B cell (primary cell): ENCODE measurements around the gene AIG1. TPM values are rescaled to one million over a fixed set of nuclear protein-coding genes. Genes with fewer than 3 reads are reported as not detected.

Experiments used
- ATAC-seq: fragments of 200-7000 bp; cut with Tn5 transposase; one replicate; pipeline ENCODE4 v1.10.0; 2021; ENCODE audit warnings: low read depth, mild to moderate bottlenecking, moderate number of reproducible peaks, moderate library complexity
- CTCF ChIA-PET: fragments of 350-600 bp; sonication (Branson Sonifier 250); formaldehyde crosslinking; loops from one replicate; lab custom pipeline; 2021; ENCODE audit warnings: antibody characterized with exemption, inconsistent platforms; lab: Charles Lee
- POLR2A ChIA-PET: fragments of 350-600 bp; sonication (Branson Sonifier 250); formaldehyde crosslinking; loops from one replicate; lab custom pipeline; 2021; ENCODE audit warnings: antibody characterized with exemption; lab: Charles Lee
- DNase-seq: peaks from one replicate; pipeline ENCODE4 v3.0.0; 2013
- H2AFZ ChIP-seq: 2 replicates; pipeline ENCODE4 v1.6.1; 2012; ENCODE audit warnings: mild to moderate bottlenecking, low read depth, low read length; ENCODE audit not compliant: insufficient read depth, poor library complexity, severe bottlenecking
- H3K27ac ChIP-seq, 2 donors: 1 replicate in 1 of 2; 2 replicates in 1 of 2; pipeline ENCODE4 v1.5.1; 2012 to 2013; ENCODE audit warnings: low read length in 2 of 2, mild to moderate bottlenecking in 2 of 2, moderate library complexity in 1 of 2
- H3K27me3 ChIP-seq, 4 experiments: fragments of 200-600 bp in 1 of 4; sonication (generic) in 1 of 4; replicated peaks in 1 of 4; 1 replicate in 2 of 4; 2 replicates in 2 of 4; pipeline versions ENCODE4 v1.6.1 to v1.7.0; 2013 to 2016; ENCODE audit warnings: low read length in 3 of 4, mild to moderate bottlenecking in 2 of 4, mixed read lengths in 1 of 4, moderate library complexity in 1 of 4; ENCODE audit not compliant: insufficient read depth in 4 of 4, control insufficient read depth in 3 of 4; ENCODE audit errors: control extremely low read depth in 1 of 4
- H3K36me3 ChIP-seq, 2 experiments: replicated peaks in 1 of 2; 1 replicate in 1 of 2; 2 replicates in 1 of 2; pipeline versions ENCODE4 v1.6.1 to v1.7.1; 2013; ENCODE audit warnings: low read length in 1 of 2; ENCODE audit not compliant: insufficient read depth in 2 of 2, control insufficient read depth in 1 of 2; ENCODE audit errors: control extremely low read depth in 1 of 2, extremely low read depth in 1 of 2
- H3K4me1 ChIP-seq, 2 donors: fragments of 200-600 bp in 1 of 2; sonication (generic) in 1 of 2; 1 replicate in 1 of 2; 2 replicates in 1 of 2; pipeline versions ENCODE4 v1.5.1 to v1.6.1; 2013 to 2017; ENCODE audit warnings: low read length in 2 of 2; ENCODE audit not compliant: control insufficient read depth in 2 of 2, insufficient read depth in 2 of 2
- H3K4me2 ChIP-seq: replicated peaks from 2 replicates; pipeline ENCODE3; 2012; ENCODE audit warnings: mild to moderate bottlenecking, low read depth, low read length; ENCODE audit not compliant: poor library complexity, severe bottlenecking
- H3K4me3 ChIP-seq, 5 experiments: fragments of 200-600 bp in 1 of 5; sonication (generic) in 1 of 5; 1 replicate in 3 of 5; 2 replicates in 2 of 5; pipeline versions ENCODE4 v1.5.1 to v1.7.0; 2011 to 2016; ENCODE audit warnings: low read length in 4 of 5, mild to moderate bottlenecking in 4 of 5, low read depth in 2 of 5, control low read depth in 1 of 5, moderate library complexity in 1 of 5; ENCODE audit not compliant: insufficient read depth in 1 of 5; ENCODE audit errors: control extremely low read depth in 1 of 5, extremely low read depth in 1 of 5
- H3K79me2 ChIP-seq: fragments of 200-600 bp; sonication (generic); one replicate; pipeline ENCODE4 v1.6.0; 2016; ENCODE audit warnings: low read length; ENCODE audit not compliant: control insufficient read depth, insufficient read depth
- H3K9ac ChIP-seq: fragments of 200-600 bp; sonication (generic); 2 replicates; pipeline ENCODE4 v1.6.1; 2017; ENCODE audit warnings: mild to moderate bottlenecking, low read length, moderate library complexity
- H3K9me3 ChIP-seq, 3 donors: one replicate each; pipeline versions ENCODE4 v1.6.1 to v1.7.1; 2013; ENCODE audit warnings: low read length in 2 of 3; ENCODE audit not compliant: control insufficient read depth in 2 of 3, insufficient read depth in 1 of 3; ENCODE audit errors: control extremely low read depth in 1 of 3
- H4K20me1 ChIP-seq: 2 replicates; pipeline ENCODE4 v1.6.0; 2012; ENCODE audit warnings: mild to moderate bottlenecking, low read length; ENCODE audit not compliant: insufficient read depth, control insufficient read depth, poor library complexity, severe bottlenecking
- H3K27ac Mint-ChIP-seq: one replicate; pipeline ENCODE4 v1.8.0; 2021; ENCODE audit warnings: mixed read lengths
- H3K27me3 Mint-ChIP-seq: one replicate; pipeline ENCODE4 v1.8.0; 2021; ENCODE audit warnings: mixed read lengths
- H3K4me1 Mint-ChIP-seq: one replicate; pipeline ENCODE4 v1.8.0; 2021; ENCODE audit warnings: mixed read lengths
- H3K4me3 Mint-ChIP-seq: one replicate; pipeline ENCODE4 v1.8.0; 2021; ENCODE audit warnings: mixed read lengths
- H3K9me3 Mint-ChIP-seq: one replicate; pipeline ENCODE4 v1.8.0; 2022; ENCODE audit warnings: mixed read lengths; ENCODE audit not compliant: insufficient read depth
- CTCF ChIP-seq: fragments of 200-600 bp; IDR thresholded peaks from one replicate; pipeline ENCODE4 v1.8.0; 2022; ENCODE audit warnings: antibody characterized with exemption, mild to moderate bottlenecking
- EZH2 ChIP-seq: IDR thresholded peaks from 2 replicates; pipeline ENCODE4 v1.6.1; 2012; ENCODE audit warnings: borderline replicate concordance, low read depth, mild to moderate bottlenecking, moderate library complexity, low read length; ENCODE audit not compliant: insufficient read depth, poor library complexity, severe bottlenecking
- WGBS: methylation state at CpG from one replicate; pipeline ENCODE4 v1.1.5; 2013; ENCODE audit warnings: missing lambda C conversion rate; ENCODE audit not compliant: insufficient coverage; 5-methylcytosine and 5-hydroxymethylcytosine counted together
- intact Hi-C: fragments of 100-400 bp; cut with micrococcal nuclease; formaldehyde crosslinking; loops from one replicate; pipeline ENCODE4 v1.10.0; 2022
- polyA plus RNA-seq: library from polyadenylated mRNA; depleted of rRNA; stranded (reverse); fragments of >200 nt; gene quantifications from 2 replicates; pipeline ENCODE4 v1.2.3, GENCODE V29; 2012
- total RNA-seq, 2 donors: library from RNA; stranded (reverse); fragments of 120-200 nt in 1 of 2; gene quantifications; 1 replicate in 1 of 2; 2 replicates in 1 of 2; pipeline versions ENCODE4 v1.2.3 to v1.2.4, GENCODE V29; 2013 to 2022

Gene AIG1
- total and polyA plus RNA-seq, 2 donors (not counting 1 experiment from before 2014, with no cell fraction given) = 7.0 to 9.0 TPM

- Histone ChIP-seq H3K36me3 (no peaks in the 10 kb centered on the region), H3K4me1 (no peaks in the 10 kb centered on the region), H4K20me1 (no peaks in the 10 kb centered on the region), H3K4me2 (no peak overlapping the region), H3K9me3 (peaks cover 0 to 10% (median 0%) of the 10 kb centered on the region in 3 donors), H3K9ac (no peak overlapping the region), H3K79me2 (no peaks in the 10 kb centered on the region), H3K27ac (no peak overlapping the region), H3K27me3 (no peaks in the 10 kb centered on the region), H3K4me3 (no peak overlapping the region), H2AFZ (no peak overlapping the region)
- CTCF ChIA-PET = interaction anchor here (0.5 to 1.0 kb wide), 2 partner anchors 641 to 1439 kb away, joined by 3 to 4 read pairs; no protein-coding TSS in a partner anchor
- no peak overlapping the region for H3K4me3 Mint-ChIP-seq
- no peaks in the 10 kb centered on the region for H3K4me1 Mint-ChIP-seq
- H3K27ac Mint-ChIP-seq = no peak overlapping the region
- intact Hi-C loops = loop anchor here (10.0 kb wide), 1 partner anchor 859 kb away; no protein-coding TSS in a partner anchor
- no peak for TF ChIP-seq EZH2
- no peak for TF ChIP-seq CTCF
- no peaks in the 10 kb centered on the region for H3K9me3 Mint-ChIP-seq
- WGBS = 100% methylated on average over 3 of the region's 7 CpGs
- DNase-seq (no peak), ATAC-seq (no peak)
- POLR2A ChIA-PET = no interaction called here
- H3K27me3 Mint-ChIP-seq = no peaks in the 10 kb centered on the region
These were observed 273.2 kb downstream of the AIG1 start for GRCh38 chr6:143333749-143334520.

GRCh38 chr6:143335865-143336264 lies 275.2 kb downstream of the AIG1 start:
- H3K4me2 ChIP-seq = no peak overlapping the region
- WGBS = no CpG with 5 or more reads among the region's 2 CpGs
- H3K4me3 Mint-ChIP-seq = no peak overlapping the region

More at GRCh38 chr6:143335865-143336264, 275.2 kb downstream of the AIG1 start:
- ATAC-seq = no peak
- Histone ChIP-seq H3K4me1 (no peaks in the 10 kb centered on the region), H3K9ac (no peak overlapping the region), H3K79me2 (no peaks in the 10 kb centered on the region), H3K9me3 (peaks cover 0 to 10% (median 0%) of the 10 kb centered on the region in 3 donors), H2AFZ (no peak overlapping the region), H4K20me1 (no peaks in the 10 kb centered on the region), H3K27me3 (no peaks in the 10 kb centered on the region), H3K36me3 (no peaks in the 10 kb centered on the region), H3K27ac (no peak overlapping the region), H3K4me3 (no peak overlapping the region)
- no peak for DNase-seq
- intact Hi-C loops = loop anchor here (10.0 kb wide), 1 partner anchor 861 kb away; no protein-coding TSS in a partner anchor
- Mint-ChIP-seq H3K4me1 (no peaks in the 10 kb centered on the region), H3K27ac (no peak overlapping the region), H3K27me3 (no peaks in the 10 kb centered on the region), H3K9me3 (no peaks in the 10 kb centered on the region)
- CTCF ChIA-PET = interaction anchor here (1.1 to 3.9 kb wide), 3 partner anchors 312 to 861 kb away, joined by 3 to 32 read pairs (median 3); no protein-coding TSS in a partner anchor
- TF ChIP-seq CTCF (no peak), EZH2 (no peak)
- POLR2A ChIA-PET = no interaction called here
